Activated CD8-positive, alpha-beta T cell treated with anti-CD3 and anti-CD28 coated beads for 36 hours (primary cell): ENCODE measurements around the gene IL23R. TPM values are rescaled to one million over a fixed set of nuclear protein-coding genes. Genes with fewer than 3 reads are reported as not detected.
"Not testable (repeated sequence)": the region's sequence is repeated elsewhere in the genome, so short reads cannot be mapped to it uniquely, and the experiment has no call there.

Experiments used
- ATAC-seq: fragments of 200-7000 bp; cut with Tn5 transposase; one replicate; pipeline ENCODE4 v1.10.0; 2021; ENCODE audit warnings: mild to moderate bottlenecking, moderate library complexity
- CTCF ChIA-PET: fragments of 350-600 bp; sonication (Branson Sonifier 250); formaldehyde crosslinking; loops from one replicate; lab custom pipeline; 2021; ENCODE audit warnings: antibody characterized with exemption; lab: Charles Lee
- POLR2A ChIA-PET: fragments of 350-600 bp; sonication (Branson Sonifier 250); formaldehyde crosslinking; loops from one replicate; lab custom pipeline; 2021; ENCODE audit warnings: antibody characterized with exemption; lab: Charles Lee
- DNase-seq: peaks from one replicate; pipeline ENCODE4 v3.0.0-alpha.2; 2020
- H3K27ac Mint-ChIP-seq: one replicate; pipeline ENCODE4 v1.8.0; 2021; ENCODE audit warnings: mild to moderate bottlenecking, mixed read lengths
- H3K27me3 Mint-ChIP-seq: one replicate; pipeline ENCODE4 v1.8.0; 2021; ENCODE audit warnings: mixed read lengths
- H3K36me3 Mint-ChIP-seq: one replicate; pipeline ENCODE4 v1.8.0; 2021; ENCODE audit warnings: low read depth, mixed read lengths
- H3K4me1 Mint-ChIP-seq: one replicate; pipeline ENCODE4 v1.8.0; 2021; ENCODE audit warnings: low read depth, mixed read lengths
- H3K4me3 Mint-ChIP-seq: one replicate; pipeline ENCODE4 v1.8.0; 2021; ENCODE audit warnings: mild to moderate bottlenecking, moderate library complexity, mixed read lengths
- H3K9me3 Mint-ChIP-seq: one replicate; pipeline ENCODE4 v1.8.0; 2021; ENCODE audit warnings: mixed read lengths
- CTCF ChIP-seq: fragments of 200-600 bp; IDR thresholded peaks from one replicate; pipeline ENCODE4 v1.8.0; 2022; ENCODE audit warnings: antibody characterized with exemption, mild to moderate bottlenecking
- intact Hi-C: fragments of 100-400 bp; cut with micrococcal nuclease; formaldehyde crosslinking; loops from one replicate; pipeline ENCODE4 v1.10.0; 2022
- total RNA-seq, 2 experiments: library from RNA; stranded (reverse); gene quantifications; one replicate each; pipeline ENCODE4 v1.2.3, GENCODE V29; 2021

Gene IL23R
- total RNA-seq, 2 experiments from 2014 or later, result 1.0 to 1.2 TPM

GRCh38 chr1:67134695-67135094 is 31.6 kb upstream of the IL23R start, which contains the start of gene C1orf141:
TSS of gene C1orf141 (minus strand) at chr1:67134970. CDS start at chr1:67127240, 7,730 bp downstream.
- TF ChIP-seq CTCF, result no peak
- Mint-ChIP-seq H3K36me3 (no peaks in the 10 kb centered on the region), H3K9me3 (no peaks in the 10 kb centered on the region), H3K27me3 (peaks cover 4% of the 10 kb centered on the region), H3K27ac (no peak within 1 kb of the TSS), H3K4me1 (peaks cover 8% of the 10 kb centered on the region), H3K4me3 (peak within 1 kb of the TSS; percentile 70)
- POLR2A ChIA-PET, result interaction anchor here (0.8 to 1.2 kb wide), 2 partner anchors 8 to 40 kb away, joined by 3 read pairs; no protein-coding TSS in a partner anchor
- intact Hi-C loops, result no loop called here
- ATAC-seq (peak; percentile 75), DNase-seq (peak; percentile 43)
- CTCF ChIA-PET, result interaction anchor here (1.1 to 4.0 kb wide), 3 partner anchors 10 to 366 kb away, joined by 4 to 20 read pairs (median 8); no protein-coding TSS in a partner anchor

- Mint-ChIP-seq H3K4me1 (peaks cover 8% of the 10 kb centered on the region), H3K9me3 (no peaks in the 10 kb centered on the region), H3K36me3 (no peaks in the 10 kb centered on the region), H3K27ac (no peak overlapping the region), H3K27me3 (peaks cover 4% of the 10 kb centered on the region), H3K4me3 (no peak overlapping the region)
- intact Hi-C loops, result no loop called here
- TF ChIP-seq CTCF, result no peak
- ChIA-PET POLR2A (interaction anchor here (1.2 kb wide), 1 partner anchor 9 kb away, joined by 3 read pairs; no protein-coding TSS in a partner anchor), CTCF (interaction anchor here (1.1 to 4.0 kb wide), 3 partner anchors 10 to 365 kb away, joined by 4 to 20 read pairs (median 8); no protein-coding TSS in a partner anchor)
- DNase-seq (no peak), ATAC-seq (no peak)
These were observed 30.9 kb upstream of the IL23R start for GRCh38 chr1:67135354-67135753.

- no peaks in the 10 kb centered on the region for H3K9me3 Mint-ChIP-seq
- H3K27ac Mint-ChIP-seq, result no peak overlapping the region
- peaks cover 13% of the 10 kb centered on the region for H3K4me1 Mint-ChIP-seq
- no peak for ATAC-seq
- intact Hi-C loops, result no loop called here
- H3K36me3 Mint-ChIP-seq, result no peaks in the 10 kb centered on the region
- H3K4me3 Mint-ChIP-seq, result no peak overlapping the region
- DNase-seq, result no peak
- CTCF ChIA-PET, result interaction anchor here (1.2 to 4.6 kb wide), 4 partner anchors 11 to 84 kb away, joined by 4 to 15 read pairs (median 6); partner anchors contain the start of gene SLC35D1
- TF ChIP-seq CTCF, result no peak
- POLR2A ChIA-PET, result no interaction called here
- H3K27me3 Mint-ChIP-seq, result peaks cover 4% of the 10 kb centered on the region
These were observed 28.9 kb upstream of the IL23R start for GRCh38 chr1:67137307-67137753.

- Mint-ChIP-seq H3K9me3 (no peaks in the 10 kb centered on the region), H3K27me3 (peaks cover 4% of the 10 kb centered on the region), H3K4me3 (no peak overlapping the region), H3K36me3 (no peaks in the 10 kb centered on the region), H3K4me1 (peaks cover 25% of the 10 kb centered on the region), H3K27ac (no peak overlapping the region)
- ChIA-PET CTCF (interaction anchor here (4.6 kb wide), 1 partner anchor 11 kb away, joined by 15 read pairs; no protein-coding TSS in a partner anchor), POLR2A (no interaction called here)
- DNase-seq, result no peak
- TF ChIP-seq CTCF, result no peak
- intact Hi-C loops, result no loop called here
- no peak for ATAC-seq
These were observed 27.3 kb upstream of the IL23R start for GRCh38 chr1:67138813-67139499.

- Mint-ChIP-seq H3K4me3 (no peak overlapping the region), H3K9me3 (no peaks in the 10 kb centered on the region), H3K36me3 (no peaks in the 10 kb centered on the region), H3K4me1 (peaks cover 24% of the 10 kb centered on the region), H3K27ac (no peak overlapping the region), H3K27me3 (no peaks in the 10 kb centered on the region)
- no peak for TF ChIP-seq CTCF
- CTCF ChIA-PET, result interaction anchor here (1.1 to 4.6 kb wide), 3 partner anchors 9 to 144 kb away, joined by 3 to 15 read pairs (median 13); no protein-coding TSS in a partner anchor
- DNase-seq (no peak), ATAC-seq (no peak)
- POLR2A ChIA-PET, result no interaction called here
- intact Hi-C loops, result no loop called here
These were observed 25.8 kb upstream of the IL23R start for GRCh38 chr1:67140460-67140859.

GRCh38 chr1:67141832-67142231 is 24.4 kb upstream of the IL23R start:
- H3K4me3 Mint-ChIP-seq, H3K36me3 Mint-ChIP-seq, ATAC-seq, POLR2A ChIA-PET, DNase-seq, H3K27me3 Mint-ChIP-seq, H3K27ac Mint-ChIP-seq, H3K9me3 Mint-ChIP-seq, intact Hi-C loops: not testable (repeated sequence)
- H3K4me1 Mint-ChIP-seq, result peaks cover 32% of the 10 kb centered on the region
- CTCF ChIA-PET, result interaction anchor here (0.9 to 2.3 kb wide), 7 partner anchors 15 to 359 kb away, joined by 3 to 13 read pairs (median 3); no protein-coding TSS in a partner anchor
